GM12878 (cell line): ENCODE data around the gene CLIC3. TPM values are rescaled to one million over a fixed set of nuclear protein-coding genes. Genes with fewer than 3 reads are reported as not detected.

ENCODE experiments used
- ATAC-seq: fragments of 200-7000 bp; cut with Tn5 transposase; 3 replicates; pipeline ENCODE4 v1.9.1; 2020; ENCODE audit warnings: mild to moderate bottlenecking, moderate library complexity
- BruUV-seq: library from RNA; stranded (reverse); fragments of 400-500 nt; replicated peaks from 2 replicates; lab custom pipeline; 2021; lab: Mats Ljungman, UMichigan
- CTCF ChIA-PET: fragments of 300-600 bp; sonication (Branson Sonifier 250); formaldehyde crosslinking; extraction: SDS; loops from one replicate; lab custom pipeline; 2021; ENCODE audit warnings: inconsistent platforms; lab: Yijun Ruan, JAX
- POLR2A ChIA-PET: fragments of 350-600 bp; formaldehyde crosslinking; extraction: SDS; loops from one replicate; lab custom pipeline; 2021; ENCODE audit warnings: inconsistent platforms; lab: Charles Lee
- RAD21 ChIA-PET: fragments of 300-600 bp; sonication (Branson Sonifier 250); formaldehyde crosslinking; loops from one replicate; lab custom pipeline; 2023; ENCODE audit warnings: antibody characterized with exemption; ENCODE audit not compliant: unreplicated experiment; lab: Charles Lee
- SMC1A ChIA-PET: fragments of 300-600 bp; sonication (Branson Sonifier 250); formaldehyde crosslinking; loops from one replicate; lab custom pipeline; 2023; ENCODE audit not compliant: unreplicated experiment, uncharacterized antibody; lab: Charles Lee
- DNase-seq: peaks from one replicate; pipeline ENCODE4 v3.0.0-alpha.2; 2011; ENCODE audit warnings: low read depth, low spot score
- FAIRE-seq: peaks from 3 replicates; lab custom pipeline; 2011; peaks lifted over from hg19 to GRCh38; lab: Jason Lieb, UNC
- H2AFZ ChIP-seq: 2 replicates; pipeline ENCODE4 v1.6.0; 2011; ENCODE audit warnings: low read depth, low read length, control low read depth; ENCODE audit not compliant: control insufficient read depth
- H3K27ac ChIP-seq: 2 replicates; pipeline ENCODE4 v1.5.1; 2011; ENCODE audit warnings: control low read depth; ENCODE audit not compliant: control insufficient read depth, insufficient read depth
- H3K27me3 ChIP-seq, 2 experiments: replicated peaks in 1 of 2; 2 replicates each; pipeline versions ENCODE4 v1.6.0 to v1.6.1; 2011; ENCODE audit warnings: low read length in 1 of 2; ENCODE audit not compliant: control insufficient read depth in 2 of 2, insufficient read depth in 2 of 2
- H3K36me3 ChIP-seq, 2 experiments: 2 replicates each; pipeline ENCODE4 v1.5.1; 2011; ENCODE audit warnings: low read length in 1 of 2; ENCODE audit not compliant: control insufficient read depth in 2 of 2, insufficient read depth in 2 of 2
- H3K4me1 ChIP-seq: 2 replicates; pipeline ENCODE4 v1.6.1; 2011; ENCODE audit warnings: mild to moderate bottlenecking, low read length, moderate library complexity, mixed read lengths; ENCODE audit not compliant: control insufficient read depth, insufficient read depth
- H3K4me2 ChIP-seq: 2 replicates; pipeline ENCODE4 v1.6.0; 2011; ENCODE audit warnings: control low read depth; ENCODE audit not compliant: control insufficient read depth, insufficient read depth
- H3K4me3 ChIP-seq: fragments of 200-600 bp; sonication (generic); 2 replicates; pipeline ENCODE4 v1.5.1; 2016
- H3K79me2 ChIP-seq: 2 replicates; pipeline ENCODE4 v1.6.0; 2011; ENCODE audit warnings: low read length; ENCODE audit not compliant: control insufficient read depth, insufficient read depth
- H3K9ac ChIP-seq: 2 replicates; pipeline ENCODE4 v1.8.0; 2011; ENCODE audit warnings: low read length, control low read depth, mixed read lengths; ENCODE audit not compliant: control insufficient read depth, insufficient read depth
- H3K9me3 ChIP-seq: replicated peaks from 3 replicates; pipeline ENCODE4 v1.5.1; 2011; ENCODE audit warnings: mild to moderate bottlenecking, low read length; ENCODE audit not compliant: control insufficient read depth, insufficient read depth
- H4K20me1 ChIP-seq: 2 replicates; pipeline ENCODE4 v1.6.0; 2011; ENCODE audit not compliant: control insufficient read depth, insufficient read depth
- ATF7 ChIP-seq: fragments of 450-650 bp; IDR thresholded peaks from 2 replicates; pipeline ENCODE4 v1.6.1; 2016; ENCODE audit warnings: low read depth, mild to moderate bottlenecking
- BMI1 ChIP-seq: fragments of 450-650 bp; IDR thresholded peaks from 2 replicates; pipeline ENCODE4 v1.6.1; 2016; ENCODE audit warnings: mild to moderate bottlenecking, moderate library complexity, borderline replicate concordance
- BRCA1 ChIP-seq: IDR thresholded peaks from 2 replicates; pipeline ENCODE4 v1.6.1; 2011; ENCODE audit warnings: low read depth, low read length, improper control_type of control experiment
- ESRRA ChIP-seq: IDR thresholded peaks from 2 replicates; pipeline ENCODE4 v1.6.1; 2012; ENCODE audit warnings: mild to moderate bottlenecking, low read length, improper control_type of control experiment
- HCFC1 ChIP-seq: fragments of 150-350 bp; IDR thresholded peaks from 2 replicates; pipeline ENCODE4 v1.6.1; 2014; ENCODE audit warnings: low read length
- KDM1A ChIP-seq: fragments of 200-600 bp; sonication (generic); IDR thresholded peaks from 2 replicates; pipeline ENCODE4 v1.6.1; 2016; ENCODE audit warnings: borderline replicate concordance
- MTA3 ChIP-seq: IDR thresholded peaks from 2 replicates; pipeline ENCODE4 v1.6.1; 2012; ENCODE audit warnings: low read length, inconsistent platforms, borderline replicate concordance
- NR2C1 ChIP-seq: fragments of 450-650 bp; IDR thresholded peaks from 2 replicates; pipeline ENCODE4 v1.6.1; 2017; ENCODE audit warnings: antibody characterized with exemption, mild to moderate bottlenecking, moderate library complexity
- PBX3 ChIP-seq: IDR thresholded peaks from 2 replicates; pipeline ENCODE4 v1.6.1; 2011; ENCODE audit warnings: mild to moderate bottlenecking, low read depth, low read length, moderate library complexity; ENCODE audit not compliant: insufficient replicate concordance
- POLR2A ChIP-seq: IDR thresholded peaks from 2 replicates; pipeline ENCODE4 v1.6.1; 2011; ENCODE audit warnings: low read depth, mild to moderate bottlenecking, low read length
- RAD21 ChIP-seq: IDR thresholded peaks from 2 replicates; pipeline ENCODE4 v1.6.1; 2011; ENCODE audit warnings: mild to moderate bottlenecking, low read depth, low read length, moderate library complexity; ENCODE audit not compliant: insufficient read depth
- ZBTB4 ChIP-seq: fragments of 450-650 bp; formaldehyde crosslinking; IDR thresholded peaks from 2 replicates; pipeline ENCODE4 v1.4.0; 2022; ENCODE audit warnings: mild to moderate bottlenecking, moderate library complexity
- WGBS: methylation state at CpG from one replicate; pipeline ENCODE4 v1.1.6; 2016; ENCODE audit warnings: low lambda C conversion rate; ENCODE audit not compliant: insufficient replicate concordance, insufficient coverage; ENCODE audit errors: missing lambda C conversion rate; 5-methylcytosine and 5-hydroxymethylcytosine counted together
- in situ Hi-C: fragments of 300-500 bp; cut with MboI; formaldehyde crosslinking; loops from 9 replicates; pipeline ENCODE4 v1.14.3; 2018; ENCODE audit warnings: mixed read lengths
- intact Hi-C: fragments of 100-400 bp; cut with micrococcal nuclease; formaldehyde crosslinking; loops from one replicate; pipeline ENCODE4 v1.14.2; 2022; ENCODE audit not compliant: unreplicated experiment
- polyA plus RNA-seq, 11 experiments: library from polyadenylated mRNA; depleted of rRNA in 4 of 11; unstranded in 6 of 11; stranded (reverse) in 5 of 11; fragments of >200 nt; fragmentation: Nextera tagmentation in 4 of 11; fragmentation: Illumina TruSeq in 1 of 11; extraction: Ambion mirVana in 4 of 11; extraction: Trizol in 1 of 11; gene quantifications; 1 replicate in 1 of 11; 2 replicates in 10 of 11; pipeline versions ENCODE4 v1.2.1 to v1.2.3, GENCODE V29; 2011 to 2016; ENCODE audit warnings: inconsistent platforms in 2 of 11, missing spikeins in 2 of 11, low read depth in 1 of 11
- total RNA-seq, 4 experiments: library from RNA; depleted of rRNA in 3 of 4; stranded (reverse); fragments of >200 nt in 3 of 4; fragmentation: Illumina TruSeq in 1 of 4; extraction: Trizol in 1 of 4; gene quantifications; 2 replicates each; pipeline versions ENCODE4 v1.2.1 to v1.2.3, GENCODE V29; 2013 to 2021

The CLIC3 gene
- total and polyA plus RNA-seq, 10 of the 15 experiments (the other 5 are each of a cell fraction or from before 2014, with no cell fraction given): 0.31 TPM; not detected in 9

GRCh38 chr9:137007108-137007815 is 10.9 kb upstream of the CLIC3 start:
- H3K4me2 ChIP-seq: no peak overlapping the region
- TF ChIP-seq HCFC1 (no peak), KDM1A (no peak), ZBTB4 (no peak), BMI1 (no peak), MTA3 (no peak), PBX3 (no peak), ESRRA (no peak), POLR2A (no peak), RAD21 (no peak), BRCA1 (no peak), ATF7 (no peak), NR2C1 (no peak)
- ChIA-PET RAD21 (no interaction called here), SMC1A (no interaction called here), POLR2A (no interaction called here), CTCF (no interaction called here)
- H3K9ac ChIP-seq: no peak overlapping the region
- no peak overlapping the region for H3K27ac ChIP-seq
- in situ Hi-C loops (no loop called here), intact Hi-C loops (no loop called here)
- FAIRE-seq: no peak
- no peaks in the 10 kb centered on the region for H3K79me2 ChIP-seq
- H3K9me3 ChIP-seq: peaks cover 2% of the 10 kb centered on the region; the same call in 2 of the 3 replicates
- BruUV-seq: no TSS peak
- ATAC-seq: no peak
- DNase-seq: no peak
- no peaks in the 10 kb centered on the region for H4K20me1 ChIP-seq
- no peaks in the 10 kb centered on the region for H3K4me1 ChIP-seq
- H3K27me3 ChIP-seq: no peaks in the 10 kb centered on the region
- WGBS: 37% methylated on average over 29 of the region's 30 CpGs
- no peak overlapping the region for H3K4me3 ChIP-seq
- H2AFZ ChIP-seq: no peak overlapping the region
- H3K36me3 ChIP-seq: no peaks in the 10 kb centered on the region
